Progenitor cell of endocrine pancreas (in vitro differentiated cells): ENCODE data around the gene CACHD1. TPM values are rescaled to one million over a fixed set of nuclear protein-coding genes. Genes with fewer than 3 reads are reported as not detected.

Experiments used
- DNase-seq: peaks from one replicate; pipeline ENCODE4 v3.0.0; 2021; ENCODE audit warnings: low spot score; ENCODE audit not compliant: unreplicated experiment
- H3K27ac Mint-ChIP-seq: 2 replicates; pipeline ENCODE4 v1.8.0; 2021; ENCODE audit warnings: mild to moderate bottlenecking, moderate library complexity, mixed read lengths
- H3K27me3 Mint-ChIP-seq: 2 replicates; pipeline ENCODE4 v1.8.0; 2021; ENCODE audit warnings: mixed read lengths
- H3K36me3 Mint-ChIP-seq: 2 replicates; pipeline ENCODE4 v1.8.0; 2022; ENCODE audit warnings: mixed read lengths; ENCODE audit not compliant: insufficient read depth
- H3K4me1 Mint-ChIP-seq: 2 replicates; pipeline ENCODE4 v1.8.0; 2021; ENCODE audit warnings: low read depth, mixed read lengths
- H3K4me3 Mint-ChIP-seq: 2 replicates; pipeline ENCODE4 v1.8.0; 2021; ENCODE audit warnings: low read depth, mild to moderate bottlenecking, moderate library complexity, mixed read lengths
- H3K9me3 Mint-ChIP-seq: 2 replicates; pipeline ENCODE4 v1.8.0; 2021; ENCODE audit warnings: low read depth, mixed read lengths
- CTCF ChIP-seq: fragments of 200-600 bp; sonication (generic); IDR thresholded peaks from one replicate; pipeline ENCODE4 v1.5.0; 2021; ENCODE audit warnings: antibody characterized with exemption, mild to moderate bottlenecking; ENCODE audit not compliant: unreplicated experiment
- long read RNA-seq: library from polyadenylated mRNA; unstranded; transcript quantifications from one replicate; pipeline ENCODE4 v2.0.0, GENCODE V29; 2020
- total RNA-seq: library from RNA; stranded (reverse); gene quantifications from 2 replicates; pipeline ENCODE4 v1.2.1, GENCODE V29; 2021

The CACHD1 gene
- total RNA-seq, result 33.5 and 36.0 TPM in 2 replicates
- long read RNA-seq, partial matches to known transcripts, result 36 of 44 reads
- long read RNA-seq, other reads (novel, unspliced or antisense), result 8 of 44 reads

GRCh38 chr1:64469977-64470664 is at the start of gene CACHD1:
CACHD1 (plus strand) TSS chr1:64470129; CDS start chr1:64470745, 616 bp downstream.
- H3K36me3 Mint-ChIP-seq, result no peaks in the 10 kb centered on the region
- DNase-seq, result peak; percentile 66
- H3K27ac Mint-ChIP-seq, result peak within 1 kb of the TSS; percentile 62
- peak; percentile 24 for TF ChIP-seq CTCF
- H3K4me3 Mint-ChIP-seq, result peak within 1 kb of the TSS; percentile 82
- peaks cover 44% of the 10 kb centered on the region for H3K4me1 Mint-ChIP-seq
- no peaks in the 10 kb centered on the region for H3K9me3 Mint-ChIP-seq
- H3K27me3 Mint-ChIP-seq, result peaks cover 9% of the 10 kb centered on the region

GRCh38 chr1:64421377-64421776 is 48.6 kb upstream of the CACHD1 start:
- H3K27me3 Mint-ChIP-seq, result no peaks in the 10 kb centered on the region
- H3K9me3 Mint-ChIP-seq, result peaks cover 6% of the 10 kb centered on the region
- TF ChIP-seq CTCF, result no peak
- peaks cover under 1% of the 10 kb centered on the region for H3K4me1 Mint-ChIP-seq
- no peaks in the 10 kb centered on the region for H3K36me3 Mint-ChIP-seq
- H3K27ac Mint-ChIP-seq, result no peak overlapping the region
- no peak overlapping the region for H3K4me3 Mint-ChIP-seq
- no peak for DNase-seq

GRCh38 chr1:64423526-64423925 is 46.4 kb upstream of the CACHD1 start:
- H3K9me3 Mint-ChIP-seq, result peaks cover 6% of the 10 kb centered on the region
- no peaks in the 10 kb centered on the region for H3K27me3 Mint-ChIP-seq
- no peak overlapping the region for H3K4me3 Mint-ChIP-seq
- peak overlapping the region; percentile 46 for H3K27ac Mint-ChIP-seq
- H3K36me3 Mint-ChIP-seq, result no peaks in the 10 kb centered on the region
- DNase-seq, result no peak
- TF ChIP-seq CTCF, result no peak
- H3K4me1 Mint-ChIP-seq, result peaks cover 9% of the 10 kb centered on the region

GRCh38 chr1:64424412-64424811 is 45.5 kb upstream of the CACHD1 start:
- H3K27ac Mint-ChIP-seq, result no peak overlapping the region
- H3K9me3 Mint-ChIP-seq, result peaks cover 6% of the 10 kb centered on the region
- H3K27me3 Mint-ChIP-seq, result no peaks in the 10 kb centered on the region
- no peak overlapping the region for H3K4me3 Mint-ChIP-seq
- H3K4me1 Mint-ChIP-seq, result peaks cover 9% of the 10 kb centered on the region
- no peak for DNase-seq
- H3K36me3 Mint-ChIP-seq, result no peaks in the 10 kb centered on the region
- TF ChIP-seq CTCF, result no peak

GRCh38 chr1:64425521-64425920 is 44.4 kb upstream of the CACHD1 start:
- no peak for DNase-seq
- TF ChIP-seq CTCF, result no peak
- Mint-ChIP-seq H3K4me1 (peaks cover 9% of the 10 kb centered on the region), H3K36me3 (no peaks in the 10 kb centered on the region), H3K27ac (no peak overlapping the region), H3K4me3 (no peak overlapping the region), H3K27me3 (no peaks in the 10 kb centered on the region), H3K9me3 (peaks cover 6% of the 10 kb centered on the region)
